PFSK-1 (cell line): Measurements from ENCODE around the gene RCN1.

Experiments used
- FOXP2 ChIP-seq: optimal IDR thresholded peaks from 2 replicates; pipeline ENCODE3; 2011; ENCODE audit warnings: borderline replicate concordance, control low read depth, inconsistent platforms; ENCODE audit not compliant: insufficient read depth; ENCODE audit errors: extremely low read length, extremely low read depth
- POLR2AphosphoS5 ChIP-seq: IDR thresholded peaks from 2 replicates; pipeline ENCODE4 v1.6.1; 2012; ENCODE audit warnings: low read depth, mild to moderate bottlenecking, control low read depth, low read length, moderate library complexity
- REST ChIP-seq, 2 experiments: IDR thresholded peaks; 2 replicates each; pipeline versions ENCODE4 v1.6.1 to v1.8.0; 2011 to 2012; ENCODE audit warnings: low read depth in 2 of 2, low read length in 2 of 2, control low read depth in 1 of 2, inconsistent platforms in 1 of 2, mild to moderate bottlenecking in 1 of 2, moderate library complexity in 1 of 2; ENCODE audit not compliant: insufficient read depth in 1 of 2
- SIN3A ChIP-seq: IDR thresholded peaks from 2 replicates; pipeline ENCODE4 v1.6.1; 2012; ENCODE audit warnings: mild to moderate bottlenecking, low read length, moderate library complexity, borderline replicate concordance; ENCODE audit not compliant: insufficient read depth
- TAF1 ChIP-seq: IDR thresholded peaks from 2 replicates; pipeline ENCODE4 v1.6.1; 2012; ENCODE audit warnings: low read length, control low read depth, borderline replicate concordance; ENCODE audit not compliant: insufficient read depth

The RCN1 gene

GRCh38 chr11:32098142-32098903 lies 7.4 kb downstream of the RCN1 start:
- no peak for TF ChIP-seq SIN3A
- TF ChIP-seq REST (IDR thresholded peaks at IDR 0.05; ENCODE audit: insufficient read depth in 1 of 2, low read depth in 2 of 2, low read length in 2 of 2), result no peak
- TF ChIP-seq TAF1, result no peak
- no peak for TF ChIP-seq POLR2AphosphoS5
- no peak for TF ChIP-seq FOXP2

GRCh38 chr11:32099516-32099915 lies 8.6 kb downstream of the RCN1 start:
- TF ChIP-seq SIN3A, result no peak
- TF ChIP-seq FOXP2, result no peak
- no peak for TF ChIP-seq TAF1
- no peak for TF ChIP-seq REST (IDR thresholded peaks at IDR 0.05; ENCODE audit: insufficient read depth in 1 of 2, low read depth in 2 of 2, low read length in 2 of 2)
- no peak for TF ChIP-seq POLR2AphosphoS5

DNA sequence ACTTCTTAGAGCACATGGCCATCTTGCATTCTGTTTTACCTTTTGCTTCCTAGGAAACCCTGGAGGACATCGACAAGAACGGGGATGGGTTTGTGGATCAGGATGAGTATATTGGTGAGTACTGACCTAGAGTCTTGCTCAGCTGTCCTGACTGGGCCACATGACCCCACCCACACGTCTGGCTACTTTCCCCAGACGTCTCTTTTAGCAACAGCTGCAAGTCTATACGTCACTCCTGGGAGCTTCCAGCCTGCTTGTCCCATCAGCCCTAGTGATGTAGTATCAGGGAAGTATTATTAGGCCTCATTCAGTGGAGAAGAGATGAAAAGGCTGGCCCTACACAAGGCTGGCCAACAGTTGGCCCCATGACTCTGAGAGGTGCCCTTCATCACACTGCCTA lies 9.6 kb downstream of the RCN1 start:
- TF ChIP-seq SIN3A (no peak), TAF1 (no peak), FOXP2 (no peak), REST (IDR thresholded peaks at IDR 0.05; ENCODE audit: insufficient read depth in 1 of 2, low read depth in 2 of 2, low read length in 2 of 2) (no peak), POLR2AphosphoS5 (no peak)

DNA sequence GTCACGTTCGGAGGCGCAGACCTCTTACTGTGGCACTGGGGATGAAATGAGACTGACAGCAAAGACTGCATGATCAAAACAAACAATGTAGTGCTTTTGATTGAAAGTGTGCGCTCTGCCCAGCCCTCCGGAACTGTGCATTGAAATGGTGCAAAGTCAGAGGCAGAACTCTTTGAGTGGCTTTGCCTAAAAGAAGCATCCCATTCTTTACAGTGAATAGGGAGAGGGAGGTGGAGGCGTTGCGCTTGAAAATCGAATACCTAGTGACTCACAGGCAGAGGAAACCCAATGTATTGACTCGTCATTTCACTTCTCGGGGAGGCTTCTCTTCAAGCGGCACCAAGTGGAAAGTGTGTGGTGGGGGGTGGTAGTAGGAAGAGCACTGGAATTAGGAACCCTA lies 10.9 kb downstream of the RCN1 start:
- TF ChIP-seq POLR2AphosphoS5, result no peak
- TF ChIP-seq FOXP2, result no peak
- no peak for TF ChIP-seq REST (IDR thresholded peaks at IDR 0.05; ENCODE audit: insufficient read depth in 1 of 2, low read depth in 2 of 2, low read length in 2 of 2)
- TF ChIP-seq TAF1, result no peak
